ENCODE results near the gene KIF3B.

GRCh38 chr20:32232326-32232886, 45.0 kb upstream of the KIF3B start:
- no peak for TF ChIP-seq EP300 (IDR thresholded peaks at IDR 0.05)
- TF ChIP-seq, protein P1, sequence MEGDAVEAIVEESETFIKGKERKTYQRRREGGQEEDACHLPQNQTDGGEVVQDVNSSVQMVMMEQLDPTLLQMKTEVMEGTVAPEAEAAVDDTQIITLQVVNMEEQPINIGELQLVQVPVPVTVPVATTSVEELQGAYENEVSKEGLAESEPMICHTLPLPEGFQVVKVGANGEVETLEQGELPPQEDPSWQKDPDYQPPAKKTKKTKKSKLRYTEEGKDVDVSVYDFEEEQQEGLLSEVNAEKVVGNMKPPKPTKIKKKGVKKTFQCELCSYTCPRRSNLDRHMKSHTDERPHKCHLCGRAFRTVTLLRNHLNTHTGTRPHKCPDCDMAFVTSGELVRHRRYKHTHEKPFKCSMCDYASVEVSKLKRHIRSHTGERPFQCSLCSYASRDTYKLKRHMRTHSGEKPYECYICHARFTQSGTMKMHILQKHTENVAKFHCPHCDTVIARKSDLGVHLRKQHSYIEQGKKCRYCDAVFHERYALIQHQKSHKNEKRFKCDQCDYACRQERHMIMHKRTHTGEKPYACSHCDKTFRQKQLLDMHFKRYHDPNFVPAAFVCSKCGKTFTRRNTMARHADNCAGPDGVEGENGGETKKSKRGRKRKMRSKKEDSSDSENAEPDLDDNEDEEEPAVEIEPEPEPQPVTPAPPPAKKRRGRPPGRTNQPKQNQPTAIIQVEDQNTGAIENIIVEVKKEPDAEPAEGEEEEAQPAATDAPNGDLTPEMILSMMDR (IDR thresholded peaks at IDR 0.05): no peak
